ENCODE data around the gene GDAP1L1.
"Not testable (repeated sequence)": the region's sequence is repeated elsewhere in the genome, so short reads cannot be mapped to it uniquely, and the experiment has no call there.

Gene GDAP1L1

DNA sequence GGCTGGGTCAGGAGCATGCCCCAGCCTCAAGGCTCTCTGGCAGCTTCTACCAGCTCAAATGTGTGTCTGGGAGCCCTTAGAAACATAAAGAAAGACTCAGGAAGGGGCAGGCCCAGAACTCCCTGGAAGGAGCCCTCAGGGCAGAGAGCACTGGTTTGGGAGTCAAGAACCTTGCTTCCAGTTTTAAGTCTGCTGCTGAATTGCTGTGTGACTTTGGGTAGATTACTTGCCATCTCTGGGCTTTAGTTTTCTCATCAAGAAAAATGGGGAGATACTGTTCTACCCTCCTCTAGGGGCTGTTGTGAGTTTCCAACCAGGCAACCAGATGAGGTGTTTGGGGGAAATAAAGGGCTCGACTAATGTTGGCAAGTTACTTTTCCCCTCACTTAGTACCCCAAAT, 8.8 kb downstream of the GDAP1L1 start:
- DNase-seq (ENCODE audit: low read depth): no peak

DNA sequence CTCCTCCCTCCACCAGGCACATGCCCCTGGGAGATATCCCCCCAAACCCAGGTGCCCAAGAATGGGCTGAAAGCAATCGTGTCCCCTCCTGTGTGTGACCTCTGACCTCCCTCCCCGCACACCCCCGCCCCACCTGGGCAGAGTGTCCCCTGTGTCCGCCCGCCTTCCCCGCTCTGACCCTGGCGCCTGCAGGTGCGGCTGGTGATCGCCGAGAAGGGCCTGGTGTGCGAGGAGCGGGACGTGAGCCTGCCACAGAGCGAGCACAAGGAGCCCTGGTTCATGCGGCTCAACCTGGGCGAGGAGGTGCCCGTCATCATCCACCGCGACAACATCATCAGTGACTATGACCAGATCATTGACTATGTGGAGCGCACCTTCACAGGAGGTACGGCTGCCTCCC, 9.9 kb downstream of the GDAP1L1 start:
- no peak for DNase-seq (ENCODE audit: low read depth)

DNA sequence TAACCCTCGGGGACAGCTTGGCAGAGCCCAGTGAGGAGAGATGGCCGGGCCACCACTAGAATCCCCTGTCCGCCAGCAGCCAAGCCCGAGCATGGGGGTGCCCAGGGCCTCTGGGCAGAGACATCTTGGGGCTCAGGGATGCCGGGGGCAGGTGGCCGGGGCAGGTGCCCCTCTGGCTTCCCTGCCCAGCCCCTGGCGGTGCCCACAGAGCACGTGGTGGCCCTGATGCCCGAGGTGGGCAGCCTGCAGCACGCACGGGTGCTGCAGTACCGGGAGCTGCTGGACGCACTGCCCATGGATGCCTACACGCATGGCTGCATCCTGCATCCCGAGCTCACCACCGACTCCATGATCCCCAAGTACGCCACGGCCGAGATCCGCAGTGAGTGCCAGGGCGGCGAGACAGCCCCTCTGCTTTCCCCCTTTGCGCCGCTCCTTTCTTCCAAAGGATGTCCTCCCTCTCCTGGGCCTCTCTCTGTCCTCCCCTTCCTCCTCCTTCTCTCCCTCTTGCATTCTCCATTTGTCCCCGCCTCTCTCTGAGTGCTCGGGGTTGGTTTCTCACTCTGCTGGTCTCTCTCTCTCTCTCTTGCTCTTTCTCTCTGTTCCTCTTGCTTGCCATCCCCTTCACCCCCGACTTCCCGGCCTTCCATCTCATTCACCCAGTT, 11.2 kb downstream of the GDAP1L1 start:
- no peak for DNase-seq (ENCODE audit: low read depth)

DNA sequence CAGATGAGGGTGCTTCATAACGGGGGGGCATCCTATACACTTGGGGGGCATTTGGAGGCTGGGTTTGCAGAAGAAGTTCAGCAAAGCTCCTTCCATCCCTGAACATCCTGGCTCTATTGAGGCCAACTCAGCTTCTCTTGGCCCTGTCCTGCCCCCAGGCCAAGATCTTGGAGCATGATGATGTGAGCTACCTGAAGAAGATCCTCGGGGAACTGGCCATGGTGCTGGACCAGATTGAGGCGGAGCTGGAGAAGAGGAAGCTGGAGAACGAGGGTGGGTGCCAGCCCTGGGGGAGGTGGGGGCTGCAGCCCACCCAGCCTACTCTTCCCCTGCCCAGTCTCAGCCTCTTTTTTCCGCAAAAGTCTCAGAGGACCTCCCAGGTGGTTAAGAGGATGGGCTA, 17.2 kb downstream of the GDAP1L1 start:
- no peak for DNase-seq (ENCODE audit: low read depth)

DNA sequence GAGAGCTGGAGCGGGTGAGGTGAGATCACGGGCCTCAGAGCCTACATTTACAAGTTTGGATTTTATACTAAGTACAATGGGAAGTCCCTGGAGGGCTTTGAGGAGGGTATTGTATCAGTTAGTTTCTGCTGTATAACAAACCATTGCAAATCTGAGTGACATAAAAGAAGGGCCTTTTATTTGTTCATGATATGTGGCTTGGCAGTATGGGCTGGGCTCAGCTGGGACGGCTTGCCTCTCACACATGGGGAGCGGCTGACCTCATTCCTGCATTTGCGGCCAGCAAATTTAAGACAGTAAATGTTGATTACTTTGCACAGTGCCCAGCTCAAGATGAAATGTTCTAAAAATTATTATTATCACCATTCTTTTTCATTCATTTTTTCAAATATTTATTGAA, 21.7 kb downstream of the GDAP1L1 start:
- no peak for DNase-seq (ENCODE audit: low read depth)

DNA sequence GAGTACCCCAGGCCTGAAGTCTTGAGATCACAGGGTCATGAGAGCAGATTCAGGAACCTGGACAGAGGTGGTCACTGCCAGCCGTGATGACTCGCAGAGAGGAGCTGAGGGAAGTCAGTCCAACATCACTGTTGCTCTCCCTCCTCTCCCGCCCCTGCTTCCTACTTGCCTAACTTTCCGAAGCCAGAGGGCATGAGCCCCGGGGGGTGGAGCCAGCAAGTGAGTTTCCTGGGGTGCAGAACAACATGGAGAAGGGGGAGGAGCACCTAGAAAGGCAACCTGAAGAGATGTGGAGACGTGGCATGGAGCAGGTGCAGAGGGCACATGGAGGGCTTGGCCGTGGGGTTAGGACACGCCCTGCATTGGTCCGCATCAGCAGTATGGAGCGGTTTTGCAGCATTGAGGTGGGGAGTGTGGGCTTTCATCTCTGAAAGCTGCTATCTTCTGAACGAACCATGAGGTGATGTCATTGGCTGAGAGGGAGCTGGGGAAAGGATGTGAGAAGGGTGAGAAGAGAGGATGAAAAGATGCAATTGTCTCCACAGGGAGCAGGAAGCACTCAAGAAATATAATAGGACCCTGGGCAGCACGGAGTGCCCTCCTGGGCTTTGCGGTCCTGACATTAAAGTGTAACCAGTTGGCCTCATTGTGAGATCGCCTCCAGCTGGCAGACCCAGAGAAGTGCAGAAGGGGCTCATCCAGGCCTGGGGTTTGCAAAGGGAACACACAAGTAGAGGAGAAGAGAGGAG, 25.0 kb downstream of the GDAP1L1 start:
- DNase-seq (ENCODE audit: low read depth): no peak

DNA sequence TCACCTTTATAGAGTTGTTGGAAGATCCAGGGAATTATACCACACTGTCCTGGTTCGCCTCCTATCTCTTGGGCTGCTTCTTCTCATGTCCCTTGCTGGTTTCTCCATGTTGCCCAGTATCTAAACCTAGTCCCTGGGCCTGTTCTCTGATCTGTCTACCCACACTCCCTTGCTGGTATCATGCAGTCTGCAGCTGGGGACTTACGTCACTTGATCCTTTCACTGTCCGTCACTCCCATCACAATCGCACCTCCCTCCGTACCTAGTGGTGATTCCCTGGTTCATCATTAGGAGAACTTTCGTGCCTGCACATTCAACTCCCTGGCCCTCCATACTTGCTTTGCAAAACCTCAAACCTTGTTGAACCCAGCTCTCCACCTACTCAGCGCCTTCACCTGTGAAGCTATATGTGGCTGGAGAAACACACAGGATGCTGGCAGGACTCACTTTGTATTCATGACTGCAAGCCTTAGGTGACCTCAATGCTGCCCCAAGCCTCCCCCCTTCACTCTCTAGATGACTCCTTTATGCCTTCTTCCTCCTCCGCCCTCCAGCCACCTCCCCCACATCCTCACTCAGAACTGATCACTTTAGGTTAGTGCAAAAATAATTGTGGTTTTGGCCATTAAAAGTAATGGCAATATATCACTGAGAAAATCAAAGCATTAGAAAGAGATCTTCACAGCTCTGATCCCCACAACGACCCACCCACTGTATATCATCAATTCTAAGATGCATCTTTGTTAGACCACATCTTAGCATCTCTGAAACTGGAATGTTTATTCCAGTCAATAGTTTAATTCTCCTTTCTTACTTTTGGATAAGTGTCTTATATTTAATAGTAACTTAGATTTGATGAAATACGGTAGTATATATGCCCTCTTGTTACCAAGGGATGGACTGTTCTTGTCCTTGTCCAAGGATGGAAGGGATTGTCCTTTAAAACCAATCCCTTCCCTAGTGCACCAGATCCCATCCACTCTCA, 26.4 kb downstream of the GDAP1L1 start:
- DNase-seq (ENCODE audit: low read depth): no peak

DNA sequence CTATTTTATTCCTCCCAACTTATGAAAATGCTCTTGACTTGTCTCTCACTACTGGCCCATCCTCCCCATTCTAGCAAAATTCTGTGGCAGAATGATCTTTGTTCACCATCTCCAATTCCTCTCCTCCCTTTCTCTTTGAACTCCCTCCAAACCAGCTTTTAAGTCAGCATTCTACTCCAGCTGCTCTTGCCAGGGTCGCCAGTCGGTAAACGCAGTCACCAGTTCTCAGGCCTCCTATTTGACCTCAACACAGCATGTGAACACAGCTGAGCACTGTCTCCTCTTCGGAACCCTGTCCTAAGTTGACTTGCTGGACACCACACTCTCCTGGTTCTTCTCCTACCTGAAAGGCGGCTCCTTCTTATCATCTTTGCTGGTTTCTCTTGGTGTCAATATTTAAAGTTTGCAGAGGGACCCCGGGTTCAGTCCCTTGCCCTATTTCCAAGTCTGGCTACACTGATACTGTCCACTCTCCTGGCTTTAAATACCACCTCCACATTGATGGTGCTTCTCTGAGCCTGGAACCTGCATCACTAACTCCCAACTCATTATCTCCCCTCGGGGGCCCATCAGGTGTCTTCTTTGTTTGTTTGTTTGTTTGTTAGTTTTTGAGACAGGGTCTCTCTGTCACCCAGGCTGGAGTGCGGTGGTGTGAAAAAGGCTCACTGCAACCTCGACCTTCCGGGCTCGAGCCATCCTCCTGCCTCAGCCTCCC, 27.4 kb downstream of the GDAP1L1 start:
- DNase-seq (ENCODE audit: low read depth): no peak

DNA sequence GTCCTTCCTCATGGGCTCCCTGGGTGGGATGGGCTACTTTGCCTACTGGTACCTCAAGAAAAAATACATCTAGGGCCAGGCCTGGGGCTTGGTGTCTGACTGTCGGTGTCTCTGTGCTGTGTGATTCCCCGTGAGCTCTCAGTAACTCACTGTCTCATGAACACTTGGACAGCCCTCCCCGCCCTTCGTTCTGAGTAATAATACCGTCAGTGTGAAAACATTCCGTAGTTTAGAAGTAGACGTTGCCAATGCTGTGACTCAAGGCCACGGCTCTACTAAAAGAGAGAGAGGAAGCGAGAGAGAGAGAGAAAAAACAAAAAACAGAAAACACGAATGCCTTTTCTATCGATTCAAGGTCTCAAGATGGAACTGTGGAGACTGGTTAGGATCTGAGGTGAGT, 32.1 kb downstream of the GDAP1L1 start:
- DNase-seq (ENCODE audit: low read depth): peak; percentile 13

DNA sequence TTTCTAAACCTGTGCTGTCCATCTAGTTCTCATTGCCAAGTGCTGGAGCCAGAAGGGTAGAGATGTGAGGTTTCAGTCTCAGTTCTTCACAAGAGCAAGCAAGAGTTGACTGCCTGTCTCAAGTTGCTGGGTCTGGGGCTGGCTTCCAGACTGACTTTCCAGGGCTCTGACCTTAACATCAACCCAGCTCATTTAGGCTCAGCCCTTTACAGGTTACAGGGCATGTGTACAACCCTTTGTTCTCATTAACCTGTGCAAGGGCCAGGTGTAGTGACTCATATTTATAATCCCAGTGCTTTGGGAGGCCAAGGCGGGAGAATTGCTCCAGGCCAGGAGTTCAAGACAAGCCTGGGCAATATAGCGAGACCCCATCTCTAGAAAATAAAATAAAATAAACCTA, 33.3 kb downstream of the GDAP1L1 start:
- DNase-seq (ENCODE audit: low read depth): no peak

DNA sequence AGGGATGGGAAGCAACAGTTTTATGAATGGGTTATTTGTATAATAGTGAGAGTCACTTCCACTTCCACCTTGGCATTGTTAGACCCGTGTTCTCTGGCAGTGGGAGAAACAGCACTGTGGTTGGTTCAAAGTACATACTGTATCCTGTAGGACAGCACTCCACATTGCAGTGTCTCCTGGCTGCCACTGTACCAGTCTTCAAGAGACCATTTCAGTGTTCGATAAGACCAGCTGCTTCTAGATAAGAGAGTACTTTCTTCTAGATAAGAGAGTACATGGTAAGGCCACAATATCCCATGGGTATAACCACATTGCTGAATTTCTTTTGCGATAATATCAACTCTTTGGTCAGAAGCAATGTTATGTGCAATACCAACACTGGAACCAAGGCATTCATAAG, 35.1 kb downstream of the GDAP1L1 start:
- no peak for DNase-seq (ENCODE audit: low read depth)

DNA sequence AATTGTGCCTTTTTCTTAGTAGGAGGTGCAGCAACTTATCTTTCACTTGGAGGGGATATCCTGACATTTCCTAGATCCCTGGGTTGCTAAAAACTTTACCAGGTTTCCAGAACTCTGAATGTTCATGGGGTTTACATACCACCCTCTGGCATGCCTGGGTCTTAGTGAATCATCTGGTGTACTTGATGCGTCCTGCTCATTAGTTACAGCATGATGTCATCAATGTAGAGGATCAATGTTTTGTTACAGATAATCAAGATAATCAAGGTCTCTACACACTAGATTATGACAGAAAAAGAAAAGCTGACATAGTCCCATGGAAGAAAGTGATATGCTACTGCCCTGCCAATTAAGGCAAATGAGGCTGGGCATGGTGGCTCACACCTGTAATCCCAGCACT, 36.9 kb downstream of the GDAP1L1 start:
- DNase-seq (ENCODE audit: low read depth): no peak

DNA sequence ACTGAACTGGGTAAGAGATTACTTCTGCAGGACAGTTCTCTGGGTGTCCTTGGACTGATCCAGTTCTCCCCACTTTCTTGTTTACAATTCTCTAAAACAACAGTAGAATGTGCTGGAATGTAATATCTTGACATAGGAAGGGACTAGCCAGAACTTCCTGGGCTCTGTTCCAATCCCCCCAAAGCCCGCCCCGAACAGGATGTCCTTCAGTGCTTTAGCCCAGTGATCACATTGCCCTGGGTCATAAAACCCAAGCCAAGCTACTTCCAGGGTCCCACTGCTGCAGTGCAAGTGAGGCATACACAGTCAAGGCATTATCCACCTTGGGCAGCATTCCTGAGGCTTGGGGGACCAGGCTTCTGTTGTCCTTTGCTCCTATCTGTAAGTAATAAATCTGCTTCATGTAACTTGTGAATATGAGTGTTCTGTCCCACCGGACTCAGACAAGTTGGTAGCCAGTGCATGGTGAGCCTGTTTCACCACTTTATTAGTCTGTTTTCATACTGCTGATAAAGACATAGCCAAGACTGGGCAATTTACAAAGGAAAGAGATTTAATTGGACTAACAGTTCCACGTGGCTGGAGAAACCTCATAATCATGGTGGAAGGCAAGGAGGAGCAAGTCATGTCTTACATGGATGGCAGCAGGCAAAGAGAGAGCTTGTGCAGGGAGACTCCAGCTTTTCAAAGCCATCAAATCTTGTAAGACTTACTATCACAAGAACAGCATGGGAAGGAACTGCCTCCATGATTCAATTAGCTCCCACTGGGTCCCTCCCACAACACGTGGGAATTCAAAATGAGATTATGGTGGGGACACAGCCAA, 40.4 kb downstream of the GDAP1L1 start:
- no peak for DNase-seq (ENCODE audit: low read depth)

DNA sequence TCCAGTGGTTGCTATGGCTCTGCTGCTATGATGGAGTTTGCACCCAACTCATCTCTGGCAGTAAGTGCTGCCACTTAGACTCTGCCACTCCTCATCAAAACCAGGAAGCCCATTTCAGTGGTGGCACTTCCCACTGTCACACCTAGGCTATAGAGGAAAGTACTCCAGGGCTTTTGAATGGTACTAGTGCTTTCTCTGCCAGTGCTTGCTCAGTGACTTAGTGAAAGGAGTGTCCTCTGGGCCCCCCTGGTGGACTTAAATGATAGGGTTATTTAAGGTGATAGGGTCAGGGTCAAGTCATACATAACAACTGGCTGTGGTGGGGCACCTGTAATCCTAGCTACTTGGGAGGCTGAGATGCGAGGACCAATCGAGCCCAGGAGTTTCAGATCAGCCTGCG, 41.1 kb downstream of the GDAP1L1 start:
- DNase-seq (ENCODE audit: low read depth): no peak

DNA sequence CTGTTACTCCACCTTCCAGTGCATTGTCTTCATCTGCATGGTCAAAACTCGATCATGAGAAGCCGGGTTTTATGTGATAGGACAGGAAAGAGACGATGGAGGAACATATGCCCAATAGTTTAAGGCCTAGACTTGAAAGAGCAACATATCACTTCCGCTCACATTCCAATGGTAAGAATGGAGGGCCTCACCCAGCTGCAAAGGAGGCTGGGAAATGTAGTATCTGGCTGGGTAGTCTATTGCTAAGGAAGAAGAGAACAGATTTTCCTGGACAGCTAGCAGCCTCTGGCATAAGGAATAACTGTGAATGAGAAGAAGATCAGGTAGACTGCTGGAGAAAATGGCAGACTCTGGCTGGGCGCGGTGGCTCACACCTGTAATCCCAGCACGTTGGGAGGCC, 44.6 kb downstream of the GDAP1L1 start:
- DNase-seq (ENCODE audit: low read depth): no peak

DNA sequence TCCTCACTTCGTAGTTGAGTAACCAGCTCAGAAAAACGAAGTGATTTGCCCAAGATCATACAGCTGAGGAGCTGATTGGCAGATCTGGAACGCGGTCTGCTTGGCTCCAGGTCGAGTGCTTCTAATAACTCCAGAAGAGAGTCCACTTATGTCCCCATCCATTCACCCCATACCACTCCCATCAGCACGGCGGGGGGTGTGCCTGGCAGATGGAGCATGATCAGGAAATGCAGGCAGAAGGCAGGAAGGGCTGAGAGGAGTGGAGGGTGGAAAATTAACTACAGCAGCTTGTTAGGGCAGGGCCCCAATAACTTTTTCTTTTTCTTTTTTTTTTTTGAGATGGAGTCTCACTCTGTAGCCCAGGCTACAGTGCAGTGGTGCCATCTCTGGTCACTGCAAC, 48.9 kb downstream of the GDAP1L1 start:
- no peak for DNase-seq (ENCODE audit: low read depth)

DNA sequence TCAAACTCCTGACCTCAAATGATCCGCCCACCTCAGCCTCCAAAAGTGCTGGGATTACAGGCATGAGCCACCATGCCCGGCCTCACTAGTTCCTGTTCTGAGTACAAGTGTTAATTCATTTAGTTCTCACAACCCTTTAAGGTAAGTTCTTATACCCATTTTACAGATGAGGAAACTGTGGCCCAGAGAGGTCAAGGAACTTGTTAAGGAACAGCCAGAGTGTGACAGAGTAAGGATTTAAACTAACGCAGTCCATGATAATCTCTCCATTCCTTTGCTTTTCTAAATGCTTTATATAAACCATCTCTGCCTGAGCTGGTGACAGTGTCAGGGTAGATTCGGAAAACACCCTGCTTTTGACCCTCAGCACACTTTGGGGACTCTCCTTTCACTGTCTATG, 50.6 kb downstream of the GDAP1L1 start:
- no peak for DNase-seq (ENCODE audit: low read depth)

DNA sequence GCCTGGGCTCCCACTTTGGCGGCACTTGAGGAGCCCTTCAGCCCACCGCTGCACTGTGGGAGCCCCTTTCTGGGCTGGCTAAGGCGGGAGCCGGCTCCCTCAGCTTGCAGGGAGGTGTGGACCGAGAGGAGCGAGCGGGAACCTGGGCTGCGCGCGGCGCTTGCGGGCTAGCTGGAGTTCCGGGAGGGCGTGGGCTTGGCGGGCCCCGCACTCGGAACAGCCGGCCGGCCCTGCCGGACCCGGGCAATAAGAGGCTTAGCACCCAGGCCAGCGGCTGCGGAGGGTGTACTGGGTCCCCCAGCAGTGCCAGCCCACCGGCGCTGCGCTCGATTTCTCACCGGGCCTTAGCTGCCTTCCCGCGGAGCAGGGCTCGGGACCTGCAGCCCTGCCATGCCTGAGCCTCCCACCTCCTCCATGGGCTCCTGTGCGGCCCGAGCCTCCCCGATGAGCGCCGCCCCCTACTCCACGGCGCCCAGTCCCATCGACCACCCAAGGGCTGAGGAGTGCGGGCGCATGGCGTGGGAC, 52.0 kb downstream of the GDAP1L1 start:
- not testable (repeated sequence) for DNase-seq (ENCODE audit: low read depth)

DNA sequence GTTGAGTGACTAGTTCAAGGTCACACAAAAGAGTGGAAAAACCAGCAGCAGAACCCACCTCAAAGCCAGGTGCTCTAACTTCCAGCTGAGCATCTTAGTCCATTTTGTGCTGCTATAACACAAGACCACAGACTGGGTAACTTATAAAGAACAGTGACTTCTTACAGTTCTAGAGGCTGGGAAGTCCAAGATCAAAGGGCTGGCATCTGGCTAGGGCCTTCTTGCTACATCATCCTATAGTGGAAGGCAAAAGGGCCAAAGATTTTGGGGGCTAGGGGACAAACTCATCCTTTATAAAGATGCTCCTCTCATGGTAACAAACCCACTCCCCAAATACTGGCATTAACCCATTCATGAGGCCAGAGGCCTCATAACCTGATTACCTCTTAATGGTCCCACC, 54.2 kb downstream of the GDAP1L1 start:
- no peak for DNase-seq (ENCODE audit: low read depth)

DNA sequence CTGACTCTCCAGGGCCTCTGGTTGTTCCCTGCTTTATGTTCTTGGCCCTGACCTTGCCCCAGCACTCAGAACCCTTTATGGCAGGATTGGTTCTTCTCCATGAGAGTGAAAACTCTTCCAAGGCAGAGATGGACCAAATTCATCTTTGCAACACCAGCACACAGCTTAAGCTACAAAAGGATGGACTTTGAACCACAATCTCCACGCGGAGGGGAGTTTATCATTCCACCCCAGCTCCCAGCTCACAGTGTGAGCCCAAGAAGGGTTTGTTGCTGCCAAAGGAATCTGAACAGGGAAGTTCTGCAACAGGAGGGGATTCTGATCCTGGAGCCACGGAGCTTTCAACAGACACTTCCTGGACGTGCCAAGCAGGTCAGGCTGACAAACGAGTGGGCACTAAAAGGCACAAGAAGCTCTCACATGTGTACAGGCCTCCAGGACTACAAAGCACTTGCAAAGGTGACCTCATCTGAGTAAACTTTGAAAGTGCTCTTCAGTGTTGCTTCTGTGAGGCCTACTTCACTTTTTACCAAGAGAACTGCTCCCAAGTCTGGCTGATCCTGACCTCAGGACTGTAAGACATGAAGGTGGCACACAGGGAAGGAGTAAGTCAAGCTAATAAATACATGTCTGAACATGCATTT, 55.0 kb downstream of the GDAP1L1 start:
- no peak for DNase-seq (ENCODE audit: low read depth)

Data from fibroblast of the conjunctiva (primary cell).